H1 (cell line): ENCODE measurements around the gene NLK. TPM values are rescaled to one million over a fixed set of nuclear protein-coding genes. Genes with fewer than 3 reads are reported as not detected.

Experiments used
- CHD7 ChIP-seq: fragments of 300-600 bp; sonication (generic); IDR thresholded peaks from 2 replicates; pipeline ENCODE4 v1.7.1; 2012; ENCODE audit warnings: low read length, moderate library complexity, mild to moderate bottlenecking, inconsistent platforms; ENCODE audit not compliant: insufficient replicate concordance
- EGR1 ChIP-seq: IDR thresholded peaks from 2 replicates; pipeline ENCODE4 v1.6.1; 2011; ENCODE audit warnings: low read depth, low read length, borderline replicate concordance
- FOSL1 ChIP-seq: IDR thresholded peaks from 2 replicates; pipeline ENCODE4 v1.6.1; 2011; ENCODE audit warnings: mild to moderate bottlenecking, low read depth, low read length, moderate library complexity; ENCODE audit not compliant: insufficient read depth
- JUND ChIP-seq: IDR thresholded peaks from 2 replicates; pipeline ENCODE4 v1.6.1; 2011; ENCODE audit warnings: mild to moderate bottlenecking, improper control_type of control experiment, low read length
- KDM4A ChIP-seq: IDR thresholded peaks from one replicate; pipeline ENCODE4 v1.7.1; 2012; ENCODE audit warnings: low read depth, mild to moderate bottlenecking, moderate library complexity, low read length, inconsistent platforms; ENCODE audit not compliant: severe bottlenecking
- MAFK ChIP-seq: IDR thresholded peaks from 2 replicates; pipeline ENCODE4 v1.6.1; 2012; ENCODE audit warnings: low read depth, mild to moderate bottlenecking, improper control_type of control experiment, low read length
- POU5F1 ChIP-seq: IDR thresholded peaks from 2 replicates; pipeline ENCODE4 v1.6.1; 2011; ENCODE audit warnings: low read depth, mild to moderate bottlenecking, low read length, moderate library complexity
- SP1 ChIP-seq: IDR thresholded peaks from 2 replicates; pipeline ENCODE4 v1.6.1; 2011; ENCODE audit warnings: low read depth, low read length
- SP2 ChIP-seq: IDR thresholded peaks from 2 replicates; pipeline ENCODE4 v1.6.1; 2012; ENCODE audit warnings: mild to moderate bottlenecking, low read length, inconsistent platforms
- SP4 ChIP-seq: IDR thresholded peaks from 2 replicates; pipeline ENCODE4 v1.6.1; 2012; ENCODE audit warnings: low read length, inconsistent platforms
- polyA plus RNA-seq, 7 experiments: library from polyadenylated mRNA; depleted of rRNA in 3 of 7; stranded (reverse) in 5 of 7; unstranded in 2 of 7; fragments of >200 nt in 5 of 7; fragments of 200-250 nt in 2 of 7; gene quantifications; 1 replicate in 5 of 7; 2 replicates in 1 of 7; 4 replicates in 1 of 7; pipeline versions ENCODE4 v1.2.1 to v1.2.3, GENCODE V29; 2011 to 2013; ENCODE audit warnings: missing spikeins in 2 of 7, mixed read lengths in 2 of 7
- total RNA-seq: library from RNA; stranded (reverse); fragmentation: NEBNext Ultra II Directional; extraction: Animal tissue kit (Norgen Biotek cat#: 25700); gene quantifications from 2 replicates; pipeline ENCODE4 v1.2.1, GENCODE V29; 2021

NLK gene
- total and polyA plus RNA-seq, 2 of the 8 experiments (the other 6 are each of a cell fraction or from before 2014, with no cell fraction given): 30.8 to 49.9 TPM

- TF ChIP-seq CHD7 (no peak), SP4 (no peak), JUND (no peak), EGR1 (no peak), POU5F1 (no peak), MAFK (no peak), KDM4A (no peak), SP2 (no peak), FOSL1 (no peak), SP1 (no peak)
Observed at GRCh38 chr17:28160610-28161009, 118.1 kb downstream of the NLK start (continued).
